MM.1S (cell line): Measurements from ENCODE around the gene ATF1.
"Not testable (repeated sequence)": the region's sequence is repeated elsewhere in the genome, so short reads cannot be mapped to it uniquely, and the experiment has no call there.

Experiments
- DNase-seq: peaks from one replicate; pipeline ENCODE4 v3.0.0-alpha.2; 2015
- H2AFZ ChIP-seq: fragments of 300-600 bp; sonication (generic); 2 replicates; pipeline ENCODE4 v1.6.0; 2016; ENCODE audit warnings: antibody characterized with exemption, low read length
- H3F3A ChIP-seq: fragments of 300-600 bp; sonication (generic); 2 replicates; pipeline ENCODE4 v1.6.1; 2016; ENCODE audit warnings: mild to moderate bottlenecking, antibody characterized with exemption, low read length, moderate library complexity, mixed read lengths; ENCODE audit not compliant: insufficient read depth
- H3K27ac ChIP-seq: fragments of 300-600 bp; sonication (generic); 2 replicates; pipeline ENCODE4 v1.5.1; 2016; ENCODE audit warnings: mild to moderate bottlenecking, low read length
- H3K27me3 ChIP-seq: fragments of 300-600 bp; sonication (generic); replicated peaks from 2 replicates; pipeline ENCODE4 v1.6.0; 2016; ENCODE audit warnings: low read length; ENCODE audit not compliant: insufficient read depth
- H3K36me3 ChIP-seq: fragments of 300-600 bp; sonication (generic); replicated peaks from 2 replicates; pipeline ENCODE4 v1.6.1; 2016; ENCODE audit warnings: mild to moderate bottlenecking, low read length, mixed read lengths; ENCODE audit not compliant: insufficient read depth
- H3K4me1 ChIP-seq: fragments of 300-600 bp; sonication (generic); 2 replicates; pipeline ENCODE4 v1.6.1; 2016; ENCODE audit warnings: low read length, mixed read lengths
- H3K4me2 ChIP-seq: fragments of 300-600 bp; sonication (generic); 2 replicates; pipeline ENCODE4 v1.6.0; 2016; ENCODE audit warnings: low read depth, low read length
- H3K4me3 ChIP-seq: fragments of 300-600 bp; sonication (generic); 2 replicates; pipeline ENCODE4 v1.5.1; 2016; ENCODE audit warnings: low read length, mixed read lengths
- H3K79me2 ChIP-seq: fragments of 300-600 bp; sonication (generic); 2 replicates; pipeline ENCODE4 v1.6.1; 2016; ENCODE audit warnings: mixed run types, low read length, mixed read lengths
- H3K9ac ChIP-seq: fragments of 300-600 bp; sonication (generic); 2 replicates; pipeline ENCODE4 v1.6.1; 2016; ENCODE audit warnings: low read length, mixed read lengths
- H3K9me2 ChIP-seq: fragments of 300-600 bp; sonication (generic); replicated peaks from 2 replicates; pipeline ENCODE4 v1.6.1; 2016; ENCODE audit warnings: mild to moderate bottlenecking, low read length, mixed read lengths; ENCODE audit not compliant: insufficient read depth
- H3K9me3 ChIP-seq: fragments of 300-600 bp; sonication (generic); replicated peaks from 2 replicates; pipeline ENCODE4 v1.6.1; 2016; ENCODE audit warnings: mild to moderate bottlenecking, low read length, mixed read lengths; ENCODE audit not compliant: insufficient read depth
- H4K20me1 ChIP-seq: fragments of 300-600 bp; sonication (generic); 2 replicates; pipeline ENCODE4 v1.6.1; 2016; ENCODE audit warnings: mild to moderate bottlenecking, low read length, moderate library complexity, mixed read lengths; ENCODE audit not compliant: insufficient read depth
- CTCF ChIP-seq: fragments of 300-600 bp; sonication (generic); IDR thresholded peaks from 2 replicates; pipeline ENCODE4 v1.5.1; 2016; ENCODE audit warnings: antibody characterized with exemption, low read length, mixed read lengths
- EZH2 ChIP-seq: fragments of 300-600 bp; sonication (generic); optimal IDR thresholded peaks from 2 replicates; pipeline ENCODE3; 2017; ENCODE audit warnings: low read depth, mild to moderate bottlenecking, antibody characterized with exemption, low read length, mixed read lengths
- EZH2phosphoT487 ChIP-seq: fragments of 300-600 bp; sonication (generic); IDR thresholded peaks from 2 replicates; pipeline ENCODE4 v1.6.1; 2018; ENCODE audit warnings: antibody characterized with exemption, low read length

Gene ATF1

DNA sequence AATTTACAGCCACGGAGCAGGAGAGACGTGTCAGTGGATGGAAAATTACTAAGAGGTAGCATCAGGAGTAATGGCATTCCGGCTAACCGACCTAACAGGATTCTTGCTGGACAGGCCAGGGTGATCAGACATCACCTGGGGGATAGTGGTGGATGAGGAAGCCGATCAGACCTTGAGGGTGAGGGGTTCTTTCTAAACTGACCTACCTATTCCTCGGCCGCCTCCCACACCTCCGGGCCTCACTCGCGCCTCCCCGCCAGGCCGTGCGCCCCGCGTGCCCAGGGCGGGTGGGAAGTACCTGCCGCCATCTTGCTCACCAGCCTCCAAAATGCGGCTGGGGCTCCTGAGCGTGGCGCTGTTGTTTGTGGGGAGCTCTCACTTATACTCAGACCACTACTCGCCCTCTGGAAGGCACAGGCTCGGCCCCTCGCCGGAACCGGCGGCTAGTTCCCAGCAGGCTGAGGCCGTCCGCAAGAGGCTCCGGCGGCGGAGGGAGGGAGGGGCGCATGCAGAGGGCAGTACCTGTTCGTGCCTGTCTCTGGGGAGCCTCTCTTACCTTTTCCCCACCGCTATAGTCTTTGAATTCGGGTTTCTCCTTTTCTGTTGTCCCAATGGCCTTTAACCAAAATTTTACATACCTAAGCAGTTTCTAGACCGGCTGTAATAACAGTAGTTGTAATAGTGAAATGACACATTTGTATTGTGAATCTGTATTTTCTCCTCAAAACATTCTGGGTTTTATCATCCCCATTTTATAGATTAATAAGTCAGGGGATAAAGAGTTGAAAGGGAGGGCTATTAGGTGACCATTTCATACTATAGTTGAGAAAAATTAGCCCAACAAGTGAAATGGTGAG, 79.0 kb downstream of the ATF1 start, which contains the start of gene TMPRSS12:
Gene TMPRSS12 (plus strand): TSS at position 290 of the 857 bp plus-strand sequence. CDS start 39 bp downstream, at position 329.
- Histone ChIP-seq H3K79me2 (no peaks in the 10 kb centered on the region), H3F3A (no peaks in the 10 kb centered on the region), H3K27ac (no peak within 1 kb of the TSS), H3K4me3 (no peak within 1 kb of the TSS), H3K4me2 (no peak within 1 kb of the TSS), H3K9ac (no peak within 1 kb of the TSS), H2AFZ (no peak within 1 kb of the TSS), H3K36me3 (no peaks in the 10 kb centered on the region), H3K9me2 (no peaks in the 10 kb centered on the region), H3K27me3 (no peaks in the 10 kb centered on the region), H4K20me1 (no peaks in the 10 kb centered on the region), H3K9me3 (no peaks in the 10 kb centered on the region), H3K4me1 (no peaks in the 10 kb centered on the region)
- no peak for DNase-seq
- TF ChIP-seq CTCF: no peak
- TF ChIP-seq EZH2: no peak
- no peak for TF ChIP-seq EZH2phosphoT487

- Histone ChIP-seq H3K27ac (no peak overlapping the region), H3K27me3 (no peaks in the 10 kb centered on the region), H3K4me2 (no peak overlapping the region), H4K20me1 (no peaks in the 10 kb centered on the region), H3F3A (no peaks in the 10 kb centered on the region), H2AFZ (no peak overlapping the region), H3K9me3 (no peaks in the 10 kb centered on the region), H3K9me2 (no peaks in the 10 kb centered on the region), H3K79me2 (no peaks in the 10 kb centered on the region), H3K4me1 (no peaks in the 10 kb centered on the region), H3K9ac (no peak overlapping the region), H3K4me3 (no peak overlapping the region), H3K36me3 (no peaks in the 10 kb centered on the region)
- TF ChIP-seq EZH2: no peak
- no peak for TF ChIP-seq EZH2phosphoT487
- no peak for TF ChIP-seq CTCF
- DNase-seq: no peak
Observed at GRCh38 chr12:50845021-50845647, 81.2 kb downstream of the ATF1 start.

DNA sequence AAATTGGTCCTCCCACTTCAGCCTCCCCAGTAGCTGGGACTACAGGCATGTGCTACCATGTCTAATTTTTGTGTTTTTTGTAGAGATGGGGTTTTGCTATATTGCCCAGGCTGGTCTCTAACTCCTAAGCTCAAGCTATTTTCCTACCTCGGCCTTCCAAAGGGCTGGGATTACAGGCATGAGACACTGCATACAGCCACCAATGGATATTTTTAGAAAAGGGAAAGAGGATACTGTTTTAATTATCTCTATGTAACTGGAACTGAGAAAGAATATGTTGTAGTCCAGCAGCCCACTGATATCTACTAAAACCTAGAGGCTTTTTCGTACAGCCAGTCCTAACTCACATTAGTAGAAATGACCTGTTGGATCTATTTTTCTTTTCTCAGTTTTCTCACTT, 85.1 kb downstream of the ATF1 start:
- Histone ChIP-seq H3K9me2 (no peaks in the 10 kb centered on the region), H3K4me1 (no peaks in the 10 kb centered on the region), H3K79me2 (no peaks in the 10 kb centered on the region), H3K27me3 (no peaks in the 10 kb centered on the region), H2AFZ (no peak overlapping the region), H3K9ac (no peak overlapping the region), H3K4me3 (no peak overlapping the region), H4K20me1 (no peaks in the 10 kb centered on the region), H3K4me2 (no peak overlapping the region), H3K9me3 (no peaks in the 10 kb centered on the region), H3K27ac (no peak overlapping the region), H3F3A (no peaks in the 10 kb centered on the region), H3K36me3 (no peaks in the 10 kb centered on the region)
- no peak for DNase-seq
- no peak for TF ChIP-seq EZH2
- no peak for TF ChIP-seq CTCF
- no peak for TF ChIP-seq EZH2phosphoT487

DNA sequence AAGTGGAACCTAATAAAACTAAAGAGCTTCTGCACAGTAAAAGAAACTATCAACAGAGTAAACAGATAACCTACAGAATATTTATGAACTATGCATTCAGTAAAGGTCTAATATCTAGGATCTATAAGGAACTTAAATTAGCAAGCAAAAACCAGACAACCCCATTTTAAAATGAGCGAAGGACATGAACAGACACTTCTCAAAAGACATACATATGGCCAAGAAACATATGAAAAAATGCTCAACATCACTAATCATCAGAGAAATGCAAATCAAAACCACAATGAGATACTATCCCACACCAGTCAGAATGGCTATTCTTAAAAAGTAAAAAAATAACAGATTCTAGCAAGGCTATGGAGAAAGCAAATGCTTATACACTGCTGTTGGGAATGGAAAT, 91.3 kb downstream of the ATF1 start:
- not testable (repeated sequence) for H3K4me1 ChIP-seq

GRCh38 chr12:50855679-50856078, 91.8 kb downstream of the ATF1 start:
- H2AFZ ChIP-seq, H4K20me1 ChIP-seq, H3K4me3 ChIP-seq, DNase-seq, H3F3A ChIP-seq, H3K4me1 ChIP-seq, H3K9me3 ChIP-seq, H3K27ac ChIP-seq, H3K36me3 ChIP-seq, H3K9ac ChIP-seq, H3K4me2 ChIP-seq, H3K79me2 ChIP-seq, H3K27me3 ChIP-seq, H3K9me2 ChIP-seq: not testable (repeated sequence)

More for the DNA sequence above, 91.3 kb downstream of the ATF1 start:
- H3K4me2 ChIP-seq, H3K9ac ChIP-seq, DNase-seq, H3K9me2 ChIP-seq, H3K27ac ChIP-seq, H4K20me1 ChIP-seq, H3K9me3 ChIP-seq, H3F3A ChIP-seq, H2AFZ ChIP-seq, H3K79me2 ChIP-seq, H3K36me3 ChIP-seq, H3K4me3 ChIP-seq, H3K27me3 ChIP-seq: not testable (repeated sequence)
